GM12878 (cell line): ENCODE data around the gene BIRC3. TPM values are rescaled to one million over a fixed set of nuclear protein-coding genes. Genes with fewer than 3 reads are reported as not detected.
A peak's percentile ranks its signal among the peaks of the same experiment; 100 is the strongest.

Experiments used
- CBFB ChIP-seq: IDR thresholded peaks from 2 replicates; pipeline ENCODE4 v1.6.1; 2016; ENCODE audit warnings: antibody characterized with exemption, low read depth
- CHD4 ChIP-seq: fragments of 200-600 bp; sonication (generic); IDR thresholded peaks from 2 replicates; pipeline ENCODE4 v1.6.1; 2016; ENCODE audit warnings: mild to moderate bottlenecking
- GABPA ChIP-seq: IDR thresholded peaks from 2 replicates; pipeline ENCODE4 v1.6.1; 2014; ENCODE audit warnings: antibody characterized with exemption, low read depth, mild to moderate bottlenecking, inconsistent platforms
- PAX8 ChIP-seq: fragments of 450-650 bp; IDR thresholded peaks from 2 replicates; pipeline ENCODE4 v1.6.1; 2017; ENCODE audit warnings: mild to moderate bottlenecking, moderate library complexity
- TBL1XR1 ChIP-seq: IDR thresholded peaks from 2 replicates; pipeline ENCODE4 v1.6.1; 2012; ENCODE audit warnings: low read depth, low read length, improper control_type of control experiment
- polyA plus RNA-seq, 11 experiments: library from polyadenylated mRNA; depleted of rRNA in 4 of 11; unstranded in 6 of 11; stranded (reverse) in 5 of 11; fragments of >200 nt; fragmentation: Nextera tagmentation in 4 of 11; fragmentation: Illumina TruSeq in 1 of 11; extraction: Ambion mirVana in 4 of 11; extraction: Trizol in 1 of 11; gene quantifications; 1 replicate in 1 of 11; 2 replicates in 10 of 11; pipeline versions ENCODE4 v1.2.1 to v1.2.3, GENCODE V29; 2011 to 2016; ENCODE audit warnings: inconsistent platforms in 2 of 11, missing spikeins in 2 of 11, low read depth in 1 of 11
- total RNA-seq, 4 experiments: library from RNA; depleted of rRNA in 3 of 4; stranded (reverse); fragments of >200 nt in 3 of 4; fragmentation: Illumina TruSeq in 1 of 4; extraction: Trizol in 1 of 4; gene quantifications; 2 replicates each; pipeline versions ENCODE4 v1.2.1 to v1.2.3, GENCODE V29; 2013 to 2021
- TF ChIP-seq, protein P1 (sequence below): fragments of 450-650 bp; IDR thresholded peaks from 2 replicates; pipeline ENCODE4 v1.6.1; 2018; ENCODE audit warnings: mild to moderate bottlenecking, low read depth, moderate library complexity; ENCODE audit not compliant: partially characterized antibody
- TF ChIP-seq, protein P2 (sequence below): IDR thresholded peaks from 2 replicates; pipeline ENCODE4 v1.6.1; 2012; ENCODE audit warnings: low read depth, low read length, improper control_type of control experiment

BIRC3 gene
- total and polyA plus RNA-seq, 10 of the 15 experiments (the other 5 are each of a cell fraction or from before 2014, with no cell fraction given), result 42.1 to 351 (median 83.7) TPM

DNA sequence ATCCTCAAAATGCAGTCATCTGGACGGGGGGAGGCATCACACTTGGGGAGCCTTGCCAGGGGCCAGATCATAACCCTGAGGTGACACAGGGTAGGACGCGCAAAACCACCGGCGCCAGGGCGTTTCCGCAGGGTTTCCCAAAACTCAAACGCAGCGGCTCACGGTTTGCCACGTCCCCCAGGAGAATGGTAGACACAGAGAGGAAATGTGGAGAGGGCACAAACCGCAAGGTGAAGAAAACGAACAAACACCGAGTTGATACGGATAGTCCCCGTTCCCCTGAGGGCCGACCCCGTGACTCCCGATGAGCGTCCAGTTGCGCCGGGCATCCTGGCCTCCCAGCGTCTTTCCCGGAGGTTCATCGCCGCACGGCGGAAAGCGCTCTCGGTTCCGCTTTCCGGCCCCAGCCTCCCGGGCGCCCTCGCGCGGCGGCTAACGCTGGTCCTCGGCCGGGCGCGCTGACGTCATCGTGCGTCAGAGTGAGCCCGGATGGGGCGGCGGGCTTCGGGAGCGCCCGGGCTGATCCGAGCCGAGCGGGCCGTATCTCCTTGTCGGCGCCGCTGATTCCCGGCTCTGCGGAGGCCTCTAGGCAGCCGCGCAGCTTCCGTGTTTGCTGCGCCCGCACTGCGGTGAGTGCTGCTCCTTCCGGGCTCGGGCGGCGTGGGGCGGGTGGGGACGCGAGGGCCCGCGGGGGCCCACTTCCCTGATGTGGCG, 29.6 kb downstream of the BIRC3 start, which contains the start of gene BIRC2 (continued):
- TF ChIP-seq CBFB (peak; percentile 62), PAX8 (no peak), CHD4 (no peak), GABPA (no peak), TBL1XR1 (peak; percentile 62; the same call in 1 of the 2 replicates)
- TF ChIP-seq, protein P1, sequence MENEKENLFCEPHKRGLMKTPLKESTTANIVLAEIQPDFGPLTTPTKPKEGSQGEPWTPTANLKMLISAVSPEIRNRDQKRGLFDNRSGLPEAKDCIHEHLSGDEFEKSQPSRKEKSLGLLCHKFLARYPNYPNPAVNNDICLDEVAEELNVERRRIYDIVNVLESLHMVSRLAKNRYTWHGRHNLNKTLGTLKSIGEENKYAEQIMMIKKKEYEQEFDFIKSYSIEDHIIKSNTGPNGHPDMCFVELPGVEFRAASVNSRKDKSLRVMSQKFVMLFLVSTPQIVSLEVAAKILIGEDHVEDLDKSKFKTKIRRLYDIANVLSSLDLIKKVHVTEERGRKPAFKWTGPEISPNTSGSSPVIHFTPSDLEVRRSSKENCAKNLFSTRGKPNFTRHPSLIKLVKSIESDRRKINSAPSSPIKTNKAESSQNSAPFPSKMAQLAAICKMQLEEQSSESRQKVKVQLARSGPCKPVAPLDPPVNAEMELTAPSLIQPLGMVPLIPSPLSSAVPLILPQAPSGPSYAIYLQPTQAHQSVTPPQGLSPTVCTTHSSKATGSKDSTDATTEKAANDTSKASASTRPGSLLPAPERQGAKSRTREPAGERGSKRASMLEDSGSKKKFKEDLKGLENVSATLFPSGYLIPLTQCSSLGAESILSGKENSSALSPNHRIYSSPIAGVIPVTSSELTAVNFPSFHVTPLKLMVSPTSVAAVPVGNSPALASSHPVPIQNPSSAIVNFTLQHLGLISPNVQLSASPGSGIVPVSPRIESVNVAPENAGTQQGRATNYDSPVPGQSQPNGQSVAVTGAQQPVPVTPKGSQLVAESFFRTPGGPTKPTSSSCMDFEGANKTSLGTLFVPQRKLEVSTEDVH, result peak; percentile 69
- TF ChIP-seq, protein P2, sequence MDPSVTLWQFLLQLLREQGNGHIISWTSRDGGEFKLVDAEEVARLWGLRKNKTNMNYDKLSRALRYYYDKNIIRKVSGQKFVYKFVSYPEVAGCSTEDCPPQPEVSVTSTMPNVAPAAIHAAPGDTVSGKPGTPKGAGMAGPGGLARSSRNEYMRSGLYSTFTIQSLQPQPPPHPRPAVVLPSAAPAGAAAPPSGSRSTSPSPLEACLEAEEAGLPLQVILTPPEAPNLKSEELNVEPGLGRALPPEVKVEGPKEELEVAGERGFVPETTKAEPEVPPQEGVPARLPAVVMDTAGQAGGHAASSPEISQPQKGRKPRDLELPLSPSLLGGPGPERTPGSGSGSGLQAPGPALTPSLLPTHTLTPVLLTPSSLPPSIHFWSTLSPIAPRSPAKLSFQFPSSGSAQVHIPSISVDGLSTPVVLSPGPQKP, result no peak
